ENCODE results near the gene PRICKLE2. TPM values are rescaled to one million over a fixed set of nuclear protein-coding genes. Genes with fewer than 3 reads are reported as not detected.

PRICKLE2 gene
- total RNA-seq, 4 donors from 2014 or later, result 77.3 to 109 (median 96.7) TPM

- ATAC-seq, result no peak
- Histone ChIP-seq H3K27me3 (no peaks in the 10 kb centered on the region), H3K4me1 (peaks cover 0 to 21% (median 0%) of the 10 kb centered on the region in 3 donors), H3K27ac (no peak overlapping the region), H3K9me3 (no peaks in the 10 kb centered on the region), H3K4me3 (no peak overlapping the region), H3K36me3 (no peaks in the 10 kb centered on the region)
- WGBS, 2 donors (ENCODE audit: low coverage in 1 of 2), result 64 to 77% methylated on average over 5 of the region's 5 CpGs
- no peak for TF ChIP-seq POLR2A (IDR thresholded peaks at IDR 0.05)
- no peak for TF ChIP-seq POLR2AphosphoS5 (IDR thresholded peaks at IDR 0.05)
- TF ChIP-seq CTCF (IDR thresholded peaks at IDR 0.05), result no peak
- TF ChIP-seq EP300 (IDR thresholded peaks at IDR 0.05), result no peak
These were observed 51.7 kb downstream of the PRICKLE2 start for GRCh38 chr3:64173563-64173962.

DNA sequence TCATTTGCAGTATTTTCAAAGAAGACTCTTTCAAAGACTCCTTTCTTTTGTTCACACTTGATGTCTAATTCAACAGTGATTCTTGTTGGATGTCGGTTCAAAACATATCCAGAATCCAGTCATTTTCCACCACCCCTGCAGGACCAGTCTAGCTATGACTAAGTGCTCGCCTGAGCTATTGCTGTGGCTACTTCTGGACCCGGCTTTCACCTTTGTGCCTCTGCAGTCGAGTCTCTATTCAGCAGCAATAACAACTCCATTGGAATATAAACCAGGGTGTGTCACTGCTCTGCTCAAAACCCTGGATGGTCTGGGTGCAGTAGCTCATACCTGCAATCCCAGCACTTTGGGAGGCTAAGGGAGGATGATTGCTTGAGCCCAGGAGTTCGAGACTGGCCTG is 55.0 kb downstream of the PRICKLE2 start:
- no peak overlapping the region for H3K4me3 ChIP-seq
- H3K9me3 ChIP-seq, result no peaks in the 10 kb centered on the region
- TF ChIP-seq EP300 (IDR thresholded peaks at IDR 0.05) (no peak), POLR2A (IDR thresholded peaks at IDR 0.05) (no peak), CTCF (IDR thresholded peaks at IDR 0.05) (no peak), POLR2AphosphoS5 (IDR thresholded peaks at IDR 0.05) (no peak)
- ATAC-seq, result no peak
- WGBS, 2 donors (ENCODE audit: low coverage in 1 of 2), result 71% methylated on average over 4 of the region's 5 CpGs; no CpG with 5 or more reads in 1 of the 2 donors
- no peaks in the 10 kb centered on the region for H3K27me3 ChIP-seq
- peaks cover 12 to 53% (median 17%) of the 10 kb centered on the region in 3 donors for H3K4me1 ChIP-seq
- H3K36me3 ChIP-seq, result no peaks in the 10 kb centered on the region
- H3K27ac ChIP-seq, result no peak overlapping the region

DNA sequence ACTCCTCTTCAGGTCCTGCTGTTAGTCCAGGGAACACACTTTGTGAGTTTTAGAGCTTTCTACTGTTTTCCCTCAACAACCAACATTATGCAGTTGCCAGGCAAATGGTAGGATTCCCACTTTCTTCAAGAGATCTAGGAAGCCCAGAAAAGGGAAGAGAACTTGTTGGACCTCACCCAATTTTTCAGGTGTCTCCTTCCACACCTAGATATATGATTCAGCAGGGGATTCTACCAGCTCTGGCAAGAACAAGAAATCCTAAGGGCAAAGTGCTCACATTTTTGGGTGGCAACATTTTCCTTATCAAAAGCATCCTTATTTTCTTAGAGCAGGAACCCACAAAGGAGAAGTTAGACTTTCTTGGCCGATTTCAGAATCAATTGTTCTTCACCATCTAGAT is 57.4 kb downstream of the PRICKLE2 start:
- ATAC-seq, result no peak
- no peak for TF ChIP-seq EP300 (IDR thresholded peaks at IDR 0.05)
- no peak for TF ChIP-seq POLR2AphosphoS5 (IDR thresholded peaks at IDR 0.05)
- no peak for TF ChIP-seq POLR2A (IDR thresholded peaks at IDR 0.05)
- no peak for TF ChIP-seq CTCF (IDR thresholded peaks at IDR 0.05)
- Histone ChIP-seq H3K36me3 (no peaks in the 10 kb centered on the region), H3K27ac (peak overlapping the region; percentile 26 to 67 (median 54)), H3K9me3 (no peaks in the 10 kb centered on the region), H3K4me3 (no peak overlapping the region), H3K27me3 (no peaks in the 10 kb centered on the region), H3K4me1 (peaks cover 20 to 71% (median 22%) of the 10 kb centered on the region in 3 donors)
- 75 to 100% methylated on average over 1 of the region's 1 CpG for WGBS, 2 donors (ENCODE audit: low coverage in 1 of 2)

GRCh38 chr3:64167351-64167750 is 57.9 kb downstream of the PRICKLE2 start:
- Histone ChIP-seq H3K4me1 (peaks cover 22 to 76% (median 25%) of the 10 kb centered on the region in 3 donors), H3K9me3 (no peaks in the 10 kb centered on the region), H3K36me3 (no peaks in the 10 kb centered on the region), H3K4me3 (no peak overlapping the region), H3K27ac (peak overlapping the region; percentile 26 to 67 (median 54)), H3K27me3 (no peaks in the 10 kb centered on the region)
- WGBS, 2 donors (ENCODE audit: low coverage in 1 of 2), result 32% methylated on average over 4 of the region's 4 CpGs; no CpG with 5 or more reads in 1 of the 2 donors
- no peak for TF ChIP-seq POLR2A (IDR thresholded peaks at IDR 0.05)
- no peak for TF ChIP-seq CTCF (IDR thresholded peaks at IDR 0.05)
- peak; percentile 36 for ATAC-seq

DNA sequence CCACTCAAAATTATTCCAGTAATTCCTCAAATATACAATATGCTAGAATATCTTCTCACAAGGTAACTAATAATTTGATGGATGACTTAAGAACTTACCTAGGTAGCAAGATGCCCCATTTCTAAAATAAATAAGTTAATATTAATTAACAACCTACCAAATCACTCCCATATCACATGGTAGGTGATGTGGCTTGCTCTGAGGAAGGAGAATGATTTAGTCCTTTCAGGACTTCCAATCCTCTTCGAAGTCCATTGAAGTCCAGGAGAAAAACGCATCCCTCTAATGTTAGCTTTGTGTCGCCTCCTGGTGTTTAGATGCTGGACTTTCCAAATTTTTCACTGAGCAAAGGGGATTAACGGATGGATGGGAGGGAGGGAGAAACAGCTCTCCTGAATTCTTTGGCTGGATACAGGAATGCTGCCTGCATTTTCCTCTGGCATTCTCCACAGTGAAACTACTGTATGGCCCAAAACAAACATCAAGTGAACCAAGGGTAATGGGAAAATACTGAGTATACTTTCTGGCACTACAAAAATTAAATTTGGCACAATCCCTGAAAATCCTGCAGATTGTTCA is 58.6 kb downstream of the PRICKLE2 start:
- H3K36me3 ChIP-seq, result no peaks in the 10 kb centered on the region
- H3K27ac ChIP-seq, result peak overlapping the region in 3 of 4 donors; percentile 26 to 67 (median 64)
- H3K9me3 ChIP-seq, result no peaks in the 10 kb centered on the region
- peak; percentile 50 for ATAC-seq
- TF ChIP-seq EP300 (IDR thresholded peaks at IDR 0.05), result no peak
- TF ChIP-seq CTCF (IDR thresholded peaks at IDR 0.05), result peak in 3 of 4 experiments; percentile 47 to 56 (median 56)
- peak; percentile 21 for TF ChIP-seq POLR2AphosphoS5 (IDR thresholded peaks at IDR 0.05)
- no peak for TF ChIP-seq POLR2A (IDR thresholded peaks at IDR 0.05)
- WGBS, 2 donors (ENCODE audit: low coverage in 1 of 2), result 42 to 46% methylated on average over 4 of the region's 4 CpGs
- no peak overlapping the region for H3K4me3 ChIP-seq
- peaks cover 27 to 83% (median 29%) of the 10 kb centered on the region in 3 donors for H3K4me1 ChIP-seq
- no peaks in the 10 kb centered on the region for H3K27me3 ChIP-seq

Measured in gastroesophageal sphincter (tissue), 4 donors.